ENCODE data around the gene CKMT2.

Gene CKMT2

DNA sequence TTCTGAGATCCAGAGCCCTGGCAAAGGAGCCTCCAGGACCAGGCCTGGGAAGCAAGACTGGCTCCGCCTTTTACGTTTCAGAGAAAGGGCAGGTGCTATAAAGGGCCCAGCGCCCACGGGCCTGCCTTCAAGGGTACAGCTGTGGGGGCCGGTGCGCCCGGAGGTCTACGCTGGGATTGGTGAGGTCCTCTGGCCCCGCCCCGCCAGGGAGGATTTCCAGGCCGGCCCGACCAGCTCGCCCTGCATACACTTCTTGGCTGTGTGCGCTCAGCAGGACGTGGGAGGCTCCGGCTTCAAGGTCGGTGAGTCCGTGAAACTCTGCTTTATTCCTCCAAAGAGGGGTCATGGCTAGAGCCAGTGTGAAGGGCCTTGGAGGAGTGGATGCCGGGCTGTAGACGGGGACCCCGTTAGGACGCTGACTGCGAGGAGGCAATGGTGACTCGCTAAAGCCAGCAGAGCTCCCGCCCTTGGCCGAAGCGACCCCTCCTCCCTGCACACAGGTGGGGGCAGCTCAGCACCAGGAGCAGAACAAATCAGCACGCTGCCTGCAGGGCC, at the start of gene CKMT2:
CKMT2 (plus strand) TSS at position 243 of the 555 bp plus-strand sequence. CDS start 17,811 bp downstream, outside the sequence.
- DNase-seq = peak; percentile 23

DNA sequence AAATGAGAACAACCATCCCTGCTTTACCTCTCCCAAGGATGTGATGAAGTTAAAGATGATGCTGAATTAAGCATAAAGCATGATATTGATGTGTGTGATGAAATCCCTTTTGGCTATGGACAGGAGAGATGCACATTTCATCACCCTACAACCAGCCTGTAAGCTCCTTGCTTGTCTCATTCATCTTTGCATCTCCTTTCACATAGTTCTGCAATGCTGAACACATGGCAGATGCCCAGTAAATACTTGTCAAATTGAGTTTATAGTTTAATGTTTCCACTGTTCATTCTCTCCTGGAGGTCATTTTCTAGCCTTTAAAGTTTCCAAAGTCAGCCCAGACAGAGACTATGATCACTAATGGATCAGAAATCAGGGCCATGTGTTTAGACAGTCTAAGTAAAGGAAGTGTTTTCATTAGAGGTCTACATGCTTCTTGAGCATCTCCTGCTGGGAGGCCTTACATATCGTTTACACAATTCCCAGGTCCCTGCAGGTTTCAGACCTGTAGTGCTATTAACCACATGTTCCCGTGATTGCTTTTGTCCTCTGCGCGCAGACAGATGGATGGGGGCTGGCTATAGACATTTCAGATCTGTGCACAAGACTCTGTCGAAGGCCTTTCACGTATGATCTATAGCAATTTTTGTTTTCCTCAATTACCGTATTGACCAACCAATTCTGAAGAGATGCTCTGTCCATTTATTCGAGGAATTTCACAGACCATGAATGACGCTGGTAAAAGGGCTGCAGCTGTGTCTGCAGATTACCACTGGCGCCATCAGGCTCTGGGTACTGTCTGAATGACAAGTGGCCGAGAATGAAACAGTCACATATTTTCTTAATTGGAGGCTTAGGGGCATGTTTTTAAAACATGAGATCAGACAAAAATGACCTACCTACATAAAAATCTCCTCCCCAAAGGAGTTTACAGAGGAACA, 49.0 kb upstream of the CKMT2 start:
- no peak for DNase-seq

DNA sequence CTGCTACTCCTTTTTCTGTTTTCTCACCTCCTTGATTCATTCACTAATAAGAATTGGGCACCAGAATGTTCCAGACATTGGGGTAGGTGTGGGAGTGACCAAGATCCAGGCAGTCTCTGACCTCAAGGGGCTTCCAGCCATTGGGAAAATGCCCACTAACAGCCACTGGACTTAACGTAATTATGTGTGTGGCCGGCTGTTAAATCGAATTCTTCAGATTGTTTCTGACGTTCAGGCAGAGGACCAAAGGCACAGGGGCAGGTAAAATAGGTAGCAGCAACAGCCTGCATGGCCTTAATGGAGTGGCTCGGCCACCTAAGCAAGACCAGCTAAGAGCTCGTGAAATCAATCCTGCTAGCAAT, 48.4 kb upstream of the CKMT2 start:
- no peak for DNase-seq

DNA sequence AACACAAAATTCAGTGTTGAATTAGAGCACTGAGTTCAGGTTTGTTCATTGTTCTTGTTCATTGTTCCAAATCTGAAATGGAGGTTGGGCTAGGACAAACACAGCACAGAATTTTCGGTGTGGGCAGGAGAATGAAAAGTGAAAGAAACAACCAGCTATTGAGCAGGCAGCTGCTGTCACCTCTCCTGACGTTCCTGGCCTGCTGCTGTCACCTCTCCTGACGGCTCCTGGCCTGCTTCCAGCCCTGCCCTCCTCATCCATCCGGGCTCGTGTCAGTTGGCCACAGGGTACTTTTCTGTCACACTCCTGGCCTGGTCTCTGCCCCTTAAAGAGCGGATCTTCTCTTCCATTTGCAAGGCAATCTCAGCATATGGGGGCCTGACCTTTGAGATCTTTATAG, 45.2 kb upstream of the CKMT2 start:
- DNase-seq = no peak

DNA sequence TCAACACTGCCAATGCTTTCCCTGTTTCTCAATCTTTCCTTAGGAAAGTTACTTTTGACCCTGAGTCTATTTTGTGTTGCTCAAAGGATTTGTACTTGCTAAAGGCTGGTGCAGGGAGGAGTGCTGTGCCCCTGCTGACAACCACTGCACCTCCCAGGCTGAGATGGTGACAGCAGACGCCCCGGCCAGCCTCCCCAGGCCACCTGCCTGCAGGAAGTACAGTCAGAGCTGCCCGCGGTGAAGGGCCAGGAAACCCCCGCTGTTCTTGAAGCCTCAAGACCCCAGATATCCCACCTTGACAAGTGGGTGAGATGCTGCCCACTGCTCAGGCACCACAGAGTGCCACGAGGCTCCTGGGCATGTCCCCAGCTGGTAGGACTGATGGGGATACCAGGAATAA, 44.2 kb upstream of the CKMT2 start:
- DNase-seq = no peak

DNA sequence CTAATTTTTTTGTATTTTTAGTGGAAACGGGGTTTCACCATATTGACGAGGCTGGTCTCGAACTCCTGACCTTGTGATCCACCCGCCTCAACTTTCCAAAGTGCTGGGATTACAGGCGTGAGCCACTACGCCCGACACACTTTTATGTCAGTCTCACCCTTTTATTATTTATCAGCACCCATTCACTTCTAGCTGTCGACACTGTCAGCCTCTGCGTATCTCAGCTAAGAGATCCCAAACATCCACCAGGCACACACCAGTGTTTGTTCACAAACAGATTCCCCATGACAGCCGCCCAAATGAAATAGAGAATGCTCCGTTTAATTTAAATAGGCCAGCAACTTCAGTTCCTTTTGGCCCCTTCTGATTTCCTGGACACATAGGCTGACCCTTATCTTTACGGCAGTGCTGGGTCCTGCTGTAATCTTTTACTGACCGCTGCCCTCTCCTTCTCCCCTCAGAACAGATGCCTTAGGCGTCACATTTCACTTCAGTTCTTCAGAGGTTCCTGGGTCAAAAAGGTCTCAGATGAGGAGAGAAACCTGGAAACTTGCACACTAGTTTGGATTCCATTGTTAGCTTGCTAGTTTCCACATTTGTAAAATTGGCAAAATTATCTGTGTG, 43.1 kb upstream of the CKMT2 start:
- DNase-seq = no peak

DNA sequence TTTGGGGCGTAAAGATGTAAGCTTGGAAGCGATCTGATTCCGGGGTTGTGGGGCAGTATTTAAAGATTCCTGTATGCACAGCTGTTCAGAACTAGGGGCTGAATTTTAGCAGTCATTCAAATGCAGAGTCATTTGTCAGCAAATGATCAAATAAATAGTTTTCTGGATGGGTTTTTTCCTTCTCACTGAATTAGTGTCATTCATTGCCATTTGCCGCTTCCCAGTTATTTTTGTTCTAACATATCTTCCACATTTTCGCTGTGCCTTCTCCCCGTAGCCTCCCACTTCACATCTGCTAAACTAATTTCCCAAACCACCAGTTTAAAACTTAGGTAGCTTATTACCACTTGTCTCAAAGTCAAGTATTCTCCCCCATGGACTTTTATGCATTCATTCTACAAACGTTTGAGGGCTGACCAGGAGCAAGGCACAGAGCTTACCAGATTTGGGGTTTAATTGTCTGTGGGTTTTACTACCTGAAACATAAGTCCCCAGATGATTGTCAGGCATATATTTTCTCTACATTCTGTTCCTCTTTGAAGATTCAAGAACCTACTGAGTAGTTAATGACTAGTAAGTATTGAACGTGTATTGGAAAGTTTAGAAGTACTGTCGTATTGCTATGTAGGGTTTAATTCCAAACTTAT, 41.3 kb upstream of the CKMT2 start:
- DNase-seq = no peak

DNA sequence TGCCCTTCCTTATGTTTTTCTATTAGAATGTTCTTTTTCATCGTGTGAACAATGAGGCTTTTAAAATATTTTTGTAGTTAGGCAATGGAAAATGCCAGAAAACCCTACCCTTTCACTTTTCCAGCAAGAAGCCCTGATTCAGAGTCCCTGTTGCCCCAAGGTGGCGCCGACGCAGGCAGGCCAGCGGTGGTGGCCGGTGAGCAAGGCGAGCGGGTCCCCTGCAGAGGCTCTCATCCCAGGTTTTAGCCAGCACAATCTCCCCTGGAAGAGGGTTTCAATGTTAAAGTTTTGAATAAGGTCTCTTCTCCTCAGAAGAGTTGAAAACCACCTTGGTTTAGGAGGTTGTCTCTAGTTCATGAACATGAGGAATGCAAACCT, 40.8 kb upstream of the CKMT2 start:
- DNase-seq = no peak

DNA sequence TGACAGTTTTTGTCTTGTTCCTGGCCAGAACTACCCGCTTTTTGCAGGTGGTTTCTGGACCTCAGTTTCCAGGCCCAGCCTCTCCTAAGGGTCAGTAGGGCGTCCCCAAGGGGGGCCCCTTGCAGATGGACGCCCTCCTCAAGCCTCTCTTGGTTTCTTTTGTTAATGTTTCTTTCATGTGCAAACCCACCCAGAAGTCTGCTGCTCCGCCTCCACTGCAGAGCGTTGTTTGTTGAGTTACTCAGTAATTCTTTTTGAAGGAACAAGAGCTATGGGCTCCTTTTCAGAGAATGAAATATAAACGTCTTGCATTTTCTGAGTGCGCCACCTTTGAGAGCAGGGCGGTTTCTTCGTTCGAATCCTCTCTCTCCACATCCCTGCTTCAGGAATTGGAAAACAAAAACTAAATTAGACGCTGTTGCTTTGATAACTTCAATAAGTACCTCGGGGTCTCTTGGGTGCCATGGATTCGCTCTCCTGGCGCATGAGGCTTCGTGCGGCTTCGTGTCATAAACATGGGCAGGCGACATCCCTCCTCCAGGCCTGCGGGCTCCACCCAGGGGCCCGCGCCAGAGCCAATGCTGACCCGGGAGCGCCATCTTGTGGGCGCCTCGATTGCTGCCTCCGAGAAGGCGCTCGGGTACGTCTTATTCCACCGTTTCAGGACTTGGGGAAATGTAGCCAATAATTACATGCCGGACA, 38.3 kb upstream of the CKMT2 start:
- DNase-seq = peak; percentile 16

DNA sequence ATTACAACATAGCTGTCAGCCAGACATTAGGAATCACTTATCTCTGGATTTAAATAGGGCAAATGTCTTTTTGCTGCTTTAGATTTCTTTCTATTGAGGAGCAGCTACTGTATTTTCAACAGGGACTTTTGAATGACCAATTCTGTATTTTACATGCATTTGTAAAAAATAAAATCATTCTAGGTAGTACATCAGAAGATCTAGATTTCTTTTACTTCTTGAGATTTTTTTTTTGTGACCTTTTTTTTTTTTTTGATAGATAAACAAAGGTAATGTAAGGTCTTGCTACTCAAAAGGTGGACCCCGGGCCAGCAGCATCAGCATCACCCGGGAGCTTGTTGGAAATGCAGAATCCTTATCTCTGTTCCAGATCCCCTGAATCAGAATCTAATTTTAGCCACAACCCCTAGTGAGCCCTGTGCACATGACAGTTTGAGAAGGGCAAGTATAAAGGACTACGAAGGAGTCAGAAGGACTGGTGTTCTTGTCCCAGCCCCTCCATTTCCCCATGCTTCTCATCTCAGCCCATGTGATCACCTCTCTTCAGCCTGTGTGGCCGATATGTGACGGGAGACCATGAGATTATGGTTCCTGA, 37.7 kb upstream of the CKMT2 start:
- DNase-seq = no peak

DNA sequence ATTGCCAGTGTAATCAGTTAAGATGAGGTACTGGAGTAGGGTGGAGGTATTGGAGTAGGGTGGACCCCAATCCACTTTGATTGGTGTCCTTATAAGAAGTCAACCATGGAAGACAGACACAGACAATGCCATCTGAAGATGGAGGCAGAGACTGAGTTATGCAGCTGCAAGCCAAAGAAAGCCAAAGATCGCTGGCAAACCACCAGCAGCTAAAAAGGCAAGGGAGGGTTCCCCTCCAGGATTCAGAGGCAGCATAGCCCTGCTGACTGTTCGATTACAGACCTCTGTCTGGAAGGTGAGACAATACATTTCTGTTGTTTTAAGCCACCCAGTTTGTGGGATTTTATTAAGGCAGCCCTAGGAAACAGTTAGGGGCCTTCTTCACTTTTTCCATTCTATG, 30.5 kb upstream of the CKMT2 start:
- DNase-seq = no peak

DNA sequence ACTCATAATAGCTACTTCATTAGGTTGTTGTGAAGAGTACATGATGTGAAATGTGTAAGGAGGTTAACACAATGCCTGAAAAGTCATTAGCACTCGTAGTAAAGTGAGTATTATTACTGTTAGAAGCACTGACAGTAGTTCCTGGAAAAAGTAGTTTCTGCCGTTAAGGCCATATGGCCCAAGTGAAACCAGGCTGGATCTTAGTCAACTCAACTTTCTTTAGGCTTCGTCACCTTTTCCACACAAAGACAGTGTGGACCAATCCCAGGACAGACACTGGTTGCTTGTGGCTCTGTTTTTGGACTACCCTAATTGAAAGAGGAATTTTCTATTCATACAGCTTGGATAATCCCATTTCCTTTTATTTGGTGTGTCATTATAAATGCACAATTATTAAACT, 29.4 kb upstream of the CKMT2 start:
- no peak for DNase-seq

DNA sequence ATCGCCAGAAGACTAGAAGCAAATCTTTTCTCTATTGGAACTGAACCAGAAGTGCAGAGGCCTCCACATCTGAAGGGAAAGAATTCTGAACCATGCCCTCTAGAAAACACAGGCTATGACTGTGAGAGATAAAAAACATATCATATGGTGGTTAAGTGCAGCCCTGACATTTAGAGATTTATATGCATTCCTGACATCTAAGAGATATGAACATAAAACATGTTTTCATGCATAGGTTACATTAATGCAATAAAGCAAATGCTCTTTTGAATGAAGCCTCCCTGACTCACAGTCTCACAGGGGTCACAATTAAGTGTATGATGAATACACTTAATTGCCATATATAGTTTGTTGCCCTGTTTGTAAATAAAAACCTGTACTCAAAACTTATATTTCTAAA, 28.9 kb upstream of the CKMT2 start:
- no peak for DNase-seq

DNA sequence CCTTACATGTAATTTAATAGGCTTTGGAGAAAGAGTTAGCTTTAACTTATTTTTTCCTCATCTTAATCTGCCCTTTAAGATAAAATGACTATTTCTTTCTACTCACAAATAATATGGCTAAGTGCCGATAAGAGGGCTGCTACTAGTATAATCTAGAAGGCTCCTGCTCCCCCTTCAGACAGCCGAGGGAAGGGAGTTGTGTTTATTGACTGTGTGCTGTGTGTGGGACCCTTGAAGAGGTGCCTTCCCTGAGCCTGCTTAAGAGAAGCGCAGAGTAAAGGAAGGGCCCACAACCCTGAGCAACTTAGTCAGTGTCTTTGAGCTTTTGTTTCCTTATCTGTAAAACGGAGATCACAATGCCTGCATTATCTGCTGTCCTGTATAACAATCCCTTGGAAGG, 28.1 kb upstream of the CKMT2 start:
- DNase-seq = no peak

DNA sequence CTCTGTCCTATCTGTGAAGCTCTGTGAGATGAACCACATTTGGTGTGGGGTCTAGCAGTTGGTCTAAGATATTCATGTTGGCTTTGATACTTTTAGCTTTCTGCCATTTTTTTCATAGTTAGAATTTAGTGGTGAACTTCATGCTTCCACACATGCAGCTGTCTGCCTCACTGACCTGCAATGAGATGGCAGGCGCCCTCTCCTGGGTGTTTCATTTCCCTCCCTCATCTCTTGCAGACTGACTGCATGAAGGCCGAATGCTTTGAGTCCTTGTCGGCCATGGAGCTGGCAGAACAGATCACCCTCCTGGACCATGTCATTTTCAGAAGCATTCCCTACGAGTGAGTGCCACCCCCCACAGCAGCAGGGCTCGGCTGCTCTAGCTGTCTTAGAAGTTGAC, 26.1 kb upstream of the CKMT2 start:
- no peak for DNase-seq

DNA sequence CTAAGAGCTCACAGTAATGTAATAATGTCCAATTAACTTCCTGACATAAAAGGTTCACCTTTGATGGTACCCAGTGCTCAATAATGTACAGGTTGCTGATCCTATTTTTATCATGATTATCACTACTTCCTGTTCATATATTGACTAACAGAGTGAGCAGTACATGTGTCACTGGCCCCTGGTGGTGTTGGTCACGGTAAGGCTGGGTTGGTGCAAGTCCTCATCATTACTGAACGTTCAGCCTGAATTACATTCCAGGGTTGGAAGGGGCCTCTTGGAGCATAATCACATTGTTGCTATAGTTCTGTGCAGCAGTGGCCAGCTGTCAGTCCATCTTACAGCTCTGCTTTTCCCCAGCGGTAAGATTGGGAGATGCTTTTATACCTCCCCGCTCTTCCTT, 24.2 kb upstream of the CKMT2 start:
- no peak for DNase-seq

DNA sequence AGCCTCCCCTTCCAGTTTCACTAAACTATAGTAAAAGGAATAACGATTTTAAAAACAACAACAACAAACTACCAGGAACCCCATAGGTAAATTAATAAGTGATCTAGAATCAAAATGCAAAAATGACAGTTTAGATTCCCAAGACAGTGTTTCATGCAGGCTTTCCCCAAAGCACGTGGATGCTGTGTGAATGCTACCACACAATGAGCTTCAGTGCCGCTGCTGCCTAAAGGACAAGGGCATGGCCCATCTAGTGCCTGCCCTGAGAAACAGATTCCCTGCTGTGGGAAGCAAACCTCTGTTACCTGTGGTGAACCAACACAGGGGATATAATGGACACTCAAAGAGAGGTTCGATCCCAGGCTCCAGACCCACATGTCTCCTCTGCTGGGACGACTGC, 23.7 kb upstream of the CKMT2 start:
- DNase-seq = no peak

DNA sequence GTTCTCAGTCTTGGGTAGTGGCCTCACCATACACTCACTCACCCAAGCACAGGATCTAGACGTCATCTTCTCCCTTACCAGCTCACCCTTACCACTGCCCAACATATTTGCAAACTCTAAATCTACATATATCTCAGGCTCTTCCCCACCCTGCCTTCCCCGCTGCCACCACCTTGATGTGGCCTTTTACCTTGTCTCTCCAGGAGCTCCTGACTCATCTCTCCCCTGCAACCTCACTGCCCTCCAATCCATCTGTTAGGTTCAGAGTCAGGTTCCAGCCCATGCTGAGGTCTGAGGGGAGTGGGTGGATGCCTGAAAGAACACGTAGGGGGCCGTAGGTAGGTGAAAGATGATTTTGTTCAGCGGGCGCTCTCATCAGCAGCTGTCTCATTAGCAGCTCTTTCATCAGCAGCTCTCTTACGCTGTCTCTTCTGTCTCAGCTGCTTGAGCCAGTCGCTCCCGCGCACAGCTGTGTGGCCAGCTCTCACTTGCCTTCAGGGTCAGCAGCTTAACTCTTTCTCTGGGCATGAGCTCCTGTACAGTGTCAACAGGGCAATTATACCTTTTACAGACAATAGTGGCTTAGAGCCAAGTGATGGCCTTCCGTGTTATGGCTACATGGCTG, 23.1 kb upstream of the CKMT2 start:
- no peak for DNase-seq

DNA sequence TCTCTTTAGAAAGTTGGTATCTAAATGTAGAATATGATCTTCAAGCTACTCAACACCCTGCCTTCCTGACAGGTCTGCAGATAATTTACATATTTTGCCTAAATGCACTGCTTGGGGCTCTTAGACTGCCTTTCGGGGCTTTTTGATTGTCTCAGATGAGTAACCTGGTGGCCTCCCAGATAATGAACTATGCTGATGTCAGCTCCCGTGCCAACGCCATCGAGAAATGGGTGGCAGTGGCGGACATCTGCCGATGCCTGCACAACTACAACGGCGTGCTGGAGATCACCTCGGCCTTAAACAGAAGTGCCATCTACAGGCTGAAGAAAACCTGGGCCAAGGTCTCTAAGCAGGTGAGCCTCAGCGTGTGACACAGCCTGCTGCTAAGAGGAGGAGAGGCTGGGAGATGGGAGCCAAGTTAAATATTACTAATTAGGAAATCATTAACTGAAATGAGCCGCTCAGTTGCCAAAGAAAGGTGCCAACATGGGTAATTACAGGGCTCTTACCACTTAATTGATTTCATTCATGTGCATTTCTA, 20.8 kb upstream of the CKMT2 start:
- peak; percentile 16 for DNase-seq

DNA sequence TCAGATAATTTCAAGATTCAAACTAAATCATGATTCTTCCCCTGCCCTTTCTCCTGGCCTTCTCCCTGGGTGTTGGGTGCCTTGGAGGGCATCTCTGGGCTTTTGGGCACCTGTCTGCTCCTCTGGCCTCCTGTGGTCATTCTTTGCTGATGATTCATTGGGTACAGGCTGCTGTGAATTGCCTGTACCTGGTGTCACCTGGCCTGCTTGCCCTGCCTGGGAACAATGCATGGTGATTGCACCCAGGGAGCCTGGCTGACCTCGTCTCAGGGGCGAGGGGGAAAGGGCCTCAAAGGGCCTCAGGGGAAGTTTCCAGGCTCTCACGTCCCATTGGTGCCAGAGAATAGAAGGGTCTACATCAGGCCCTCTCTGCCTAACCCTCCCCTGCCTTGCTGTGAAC, 20.1 kb upstream of the CKMT2 start:
- DNase-seq = no peak

DNA sequence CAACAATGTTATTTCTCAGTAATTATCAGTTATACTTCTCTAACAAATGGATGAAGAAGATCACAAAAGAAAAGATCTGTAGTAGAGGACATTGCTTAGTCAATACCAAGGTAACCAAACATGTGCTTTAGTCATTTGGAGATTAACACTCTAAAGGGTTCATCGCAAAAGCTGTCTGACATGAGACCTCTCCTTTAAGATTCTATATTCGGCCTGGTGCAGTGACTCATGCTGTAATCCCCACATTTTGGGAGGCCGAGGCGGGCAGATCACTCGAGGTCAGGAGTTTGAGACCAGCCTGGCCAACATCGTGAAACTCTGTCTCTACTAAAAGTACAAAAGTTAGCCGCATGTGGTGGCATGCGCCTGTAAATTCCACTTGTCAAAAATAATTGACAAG, 18.3 kb upstream of the CKMT2 start:
- no peak for DNase-seq

DNA sequence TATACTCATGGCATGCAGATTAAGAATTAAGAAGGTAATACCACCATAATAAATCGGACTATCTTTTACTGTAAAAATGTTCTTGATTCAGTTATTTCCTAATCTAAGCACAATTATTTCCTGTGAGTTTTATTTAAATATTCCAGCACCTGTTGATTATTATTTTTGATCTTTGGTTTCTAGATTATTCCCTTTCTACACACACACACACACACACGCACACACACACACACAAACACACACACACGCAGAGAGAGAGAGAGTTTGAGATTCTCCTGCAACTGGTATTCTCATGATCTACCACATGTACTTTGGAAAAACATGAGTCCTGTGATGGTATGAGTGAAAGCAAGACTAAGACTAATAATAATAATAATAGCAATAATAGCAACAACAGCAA, 17.0 kb upstream of the CKMT2 start:
- no peak for DNase-seq

All from kidney glomerular epithelial cell (primary cell).